Adrenal gland (tissue), 12 donors: ENCODE measurements around the gene STK32C. TPM values are rescaled to one million over a fixed set of nuclear protein-coding genes. Genes with fewer than 3 reads are reported as not detected.

Experiments
- DNase-seq, 7 donors: peaks; one replicate each; pipeline ENCODE4 v3.0.0-alpha.2; 2019 to 2020
- H3K27ac ChIP-seq, 5 donors: fragments of 200-600 bp; sonication (generic) in 4 of 5; 1 replicate in 3 of 5; 2 replicates in 2 of 5; pipeline versions ENCODE4 v1.5.1 to v1.8.0; 2016 to 2020; ENCODE audit warnings: mild to moderate bottlenecking in 1 of 5
- H3K27me3 ChIP-seq: fragments of 200-600 bp; 2 replicates; pipeline ENCODE4 v1.8.0; 2021
- H3K36me3 ChIP-seq, 2 donors: fragments of 200-600 bp; replicated peaks in 1 of 2; 1 replicate in 1 of 2; 2 replicates in 1 of 2; pipeline versions ENCODE4 v1.5.1 to v1.8.0; 2018 to 2022
- H3K4me1 ChIP-seq, 2 donors: fragments of 200-600 bp; replicated peaks in 1 of 2; 1 replicate in 1 of 2; 2 replicates in 1 of 2; pipeline versions ENCODE4 v1.5.1 to v1.8.0; 2018 to 2021
- H3K4me3 ChIP-seq, 4 donors: fragments of 200-600 bp; sonication (generic) in 3 of 4; one replicate each; pipeline ENCODE4 v1.5.1; 2016 to 2018
- H3K9me3 ChIP-seq, 3 donors: fragments of 200-600 bp; sonication (generic) in 1 of 3; replicated peaks in 1 of 3; 1 replicate in 2 of 3; 2 replicates in 1 of 3; pipeline versions ENCODE4 v1.5.1 to v1.8.0; 2016 to 2021
- POLR2A ChIP-seq, 2 donors: fragments of 450-650 bp; IDR thresholded peaks; one replicate each; pipeline ENCODE4 v1.6.1; 2017; ENCODE audit warnings: antibody characterized with exemption in 2 of 2, mild to moderate bottlenecking in 2 of 2, moderate library complexity in 1 of 2
- WGBS, 4 donors: extraction: QIAGEN DNeasy Blood & Tissue Kit in 2 of 4; methylation state at CpG; one replicate each; pipeline versions ENCODE4 v1.1.5 to v1.1.7; 2013 to 2017; 5-methylcytosine and 5-hydroxymethylcytosine counted together
- intact Hi-C, 2 donors: fragments of 100-400 bp; cut with DNase I; formaldehyde crosslinking; loops; one replicate each; pipeline versions ENCODE4 v1.14.1 to v1.15.0; 2022 to 2023
- polyA plus RNA-seq, 3 donors: library from polyadenylated mRNA; stranded (reverse); fragments of 200-250 nt in 2 of 3; fragments of 350-450 nt in 1 of 3; fragmentation: Illumina TruSeq in 1 of 3; extraction: RNeasy Lipid Tissue Mini Kit (QIAGEN cat#74804) in 1 of 3; gene quantifications; one replicate each; pipeline ENCODE4 v1.2.3, GENCODE V29; 2013 to 2014
- total RNA-seq, 9 donors: library from RNA; depleted of rRNA in 4 of 9; stranded (reverse); fragments of >200 nt in 4 of 9; fragments of 120-200 nt in 1 of 9; fragmentation: NEBNext Ultra II Directional in 1 of 9; extraction: Animal tissue kit (Norgen Biotek cat#: 25700) in 1 of 9; gene quantifications; one replicate each; pipeline versions ENCODE4 v1.1.0 to v1.2.4, GENCODE V29; 2013 to 2023
- TF ChIP-seq, protein P1 (sequence below), 6 experiments: fragments of 450-650 bp in 4 of 6; fragments of 200-600 bp in 2 of 6; sonication (generic) in 1 of 6; IDR thresholded peaks; 1 replicate in 5 of 6; 2 replicates in 1 of 6; pipeline versions ENCODE4 v1.5.1 to v1.8.0; 2016 to 2021; ENCODE audit warnings: antibody characterized with exemption in 6 of 6, mild to moderate bottlenecking in 2 of 6, moderate library complexity in 1 of 6
- donor health status: healthy with polysubstance abuse.
- donor health status: Bipolar disorder and iron deficiency.
- donor health status: DM: yes; HTN: yes; CAD: no.
- donor health status: DM: no; HTN: no; CAD: no.
- donor health status: DM: no; HTN: no; CAD: no.
- donor health status: DM: yes; HTN: yes; CAD: no.

STK32C gene
- total and polyA plus RNA-seq, 12 donors: 2.8 to 36.5 (median 15.9) TPM

DNA sequence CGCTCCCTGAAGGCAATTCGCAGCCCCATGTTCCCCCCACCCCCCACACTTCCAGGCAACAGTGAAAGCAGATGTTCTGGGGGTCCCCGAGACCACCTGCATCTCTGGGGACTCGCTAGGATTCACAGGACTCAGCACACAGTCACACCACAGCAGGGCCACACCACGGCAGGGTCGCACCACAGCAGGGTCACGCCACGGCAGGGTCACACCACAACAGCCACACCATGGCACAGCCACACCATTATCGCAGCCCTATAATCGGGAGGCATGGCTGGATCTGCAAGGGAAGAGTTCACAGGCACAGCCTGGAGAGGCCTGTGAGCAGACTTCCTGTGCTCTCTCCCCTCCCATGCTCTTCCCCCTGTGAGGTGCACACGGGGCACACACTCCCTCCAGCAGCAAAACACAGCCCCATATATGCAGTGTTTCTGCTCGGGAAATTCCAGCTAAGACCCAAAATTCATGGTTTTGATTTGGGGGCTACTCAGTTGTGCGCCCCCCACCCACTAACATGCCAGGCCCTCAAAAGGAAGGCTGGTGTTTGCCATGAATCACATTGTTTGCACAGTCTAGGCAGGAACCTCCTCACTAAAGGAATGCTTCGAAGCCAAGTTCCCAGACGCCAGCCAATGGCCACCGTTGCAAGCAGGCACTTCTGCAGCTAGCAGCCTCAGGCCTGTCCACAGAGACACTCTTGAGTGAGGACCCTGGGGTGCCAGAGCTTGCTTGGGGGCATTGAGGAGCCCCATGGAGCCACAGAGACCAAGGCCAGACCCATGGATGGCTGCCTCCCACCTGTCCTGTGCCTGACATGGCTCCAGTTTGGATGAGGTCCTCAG lies 128.0 kb downstream of the STK32C start:
- DNase-seq: no peak

GRCh38 chr10:132178672-132179545 lies 128.8 kb downstream of the STK32C start:
- WGBS, 4 donors: 78 to 86% (median 83%) methylated on average over 17 to 23 of the region's 23 CpGs
- intact Hi-C loops: no loop called here
- DNase-seq: no peak

More for the DNA sequence above, 128.0 kb downstream of the STK32C start:
- intact Hi-C loops: no loop called here
- no peaks in the 10 kb centered on the region for H3K9me3 ChIP-seq
- no peak overlapping the region for H3K27ac ChIP-seq
- WGBS, 4 donors: 80 to 88% (median 85%) methylated on average over 9 to 16 of the region's 16 CpGs
- no peaks in the 10 kb centered on the region for H3K4me1 ChIP-seq
- H3K27me3 ChIP-seq: no peaks in the 10 kb centered on the region
- TF ChIP-seq POLR2A (IDR thresholded peaks at IDR 0.05): no peak
- TF ChIP-seq, protein P1, sequence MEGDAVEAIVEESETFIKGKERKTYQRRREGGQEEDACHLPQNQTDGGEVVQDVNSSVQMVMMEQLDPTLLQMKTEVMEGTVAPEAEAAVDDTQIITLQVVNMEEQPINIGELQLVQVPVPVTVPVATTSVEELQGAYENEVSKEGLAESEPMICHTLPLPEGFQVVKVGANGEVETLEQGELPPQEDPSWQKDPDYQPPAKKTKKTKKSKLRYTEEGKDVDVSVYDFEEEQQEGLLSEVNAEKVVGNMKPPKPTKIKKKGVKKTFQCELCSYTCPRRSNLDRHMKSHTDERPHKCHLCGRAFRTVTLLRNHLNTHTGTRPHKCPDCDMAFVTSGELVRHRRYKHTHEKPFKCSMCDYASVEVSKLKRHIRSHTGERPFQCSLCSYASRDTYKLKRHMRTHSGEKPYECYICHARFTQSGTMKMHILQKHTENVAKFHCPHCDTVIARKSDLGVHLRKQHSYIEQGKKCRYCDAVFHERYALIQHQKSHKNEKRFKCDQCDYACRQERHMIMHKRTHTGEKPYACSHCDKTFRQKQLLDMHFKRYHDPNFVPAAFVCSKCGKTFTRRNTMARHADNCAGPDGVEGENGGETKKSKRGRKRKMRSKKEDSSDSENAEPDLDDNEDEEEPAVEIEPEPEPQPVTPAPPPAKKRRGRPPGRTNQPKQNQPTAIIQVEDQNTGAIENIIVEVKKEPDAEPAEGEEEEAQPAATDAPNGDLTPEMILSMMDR (IDR thresholded peaks at IDR 0.05): no peak
- no peak overlapping the region for H3K4me3 ChIP-seq
- H3K36me3 ChIP-seq: no peaks in the 10 kb centered on the region

DNA sequence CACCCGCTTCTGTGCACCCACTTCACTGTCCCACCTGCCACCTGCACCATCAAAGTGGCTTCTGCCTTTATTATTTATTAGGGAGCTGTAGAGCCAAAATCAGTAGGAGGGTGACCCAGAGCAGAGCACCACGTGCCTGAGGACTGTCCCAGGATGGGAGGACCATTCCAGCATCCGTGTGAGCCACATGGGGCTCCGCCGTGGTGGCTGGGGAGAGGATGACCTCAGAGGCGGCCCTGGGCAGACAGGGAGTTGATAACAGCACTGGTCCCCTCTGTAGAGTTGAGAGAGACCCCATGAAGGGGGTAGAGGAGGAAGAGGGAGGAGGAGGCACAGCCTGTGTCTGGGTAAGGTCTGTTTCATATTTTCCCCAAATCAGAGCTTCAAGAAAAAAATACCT lies 129.7 kb downstream of the STK32C start:
- no peak overlapping the region for H3K4me3 ChIP-seq

More at GRCh38 chr10:132178672-132179545, 128.8 kb downstream of the STK32C start:
- Histone ChIP-seq H3K9me3 (no peaks in the 10 kb centered on the region), H3K4me3 (no peak overlapping the region), H3K4me1 (no peaks in the 10 kb centered on the region), H3K36me3 (no peaks in the 10 kb centered on the region), H3K27ac (no peak overlapping the region), H3K27me3 (no peaks in the 10 kb centered on the region)
- TF ChIP-seq POLR2A (IDR thresholded peaks at IDR 0.05): no peak
- TF ChIP-seq, protein P1 (IDR thresholded peaks at IDR 0.05): no peak

More for the DNA sequence above, 129.7 kb downstream of the STK32C start:
- Histone ChIP-seq H3K27me3 (no peaks in the 10 kb centered on the region), H3K36me3 (no peaks in the 10 kb centered on the region), H3K4me1 (no peaks in the 10 kb centered on the region), H3K9me3 (no peaks in the 10 kb centered on the region), H3K27ac (no peak overlapping the region)
- intact Hi-C loops: no loop called here
- no peak for DNase-seq
- TF ChIP-seq, protein P1 (IDR thresholded peaks at IDR 0.05): no peak
- no peak for TF ChIP-seq POLR2A (IDR thresholded peaks at IDR 0.05)
- 69 to 73% (median 72%) methylated on average over 6 of the region's 6 CpGs for WGBS, 4 donors
